ELR (cell line): ENCODE data around the gene NUDT3.
"Not testable (repeated sequence)": the region's sequence is repeated elsewhere in the genome, so short reads cannot be mapped to it uniquely, and the experiment has no call there.

Source experiments
- DNase-seq: peaks from one replicate; pipeline ENCODE4 v3.0.0-alpha.2; 2015; ENCODE audit warnings: low read depth

NUDT3 gene

GRCh38 chr6:34252395-34252794 is 140.1 kb downstream of the NUDT3 start:
- DNase-seq = not testable (repeated sequence)

GRCh38 chr6:34249469-34250261 is 142.8 kb downstream of the NUDT3 start:
- DNase-seq = no peak

GRCh38 chr6:34248727-34249468 is 143.6 kb downstream of the NUDT3 start, which contains the start of gene SMIM29:
SMIM29 (minus strand) TSS chr6:34249006; CDS start chr6:34247791, 1,215 bp downstream.
- peak; percentile 97 for DNase-seq

- peak; percentile 73 for DNase-seq
Measured at GRCh38 chr6:34248198-34248726, 144.2 kb downstream of the NUDT3 start.

GRCh38 chr6:34247481-34248197 is 144.8 kb downstream of the NUDT3 start:
- DNase-seq = peak; percentile 30

- DNase-seq = peak; percentile 87
Measured at GRCh38 chr6:34246563-34247391, 145.7 kb downstream of the NUDT3 start.

- no peak for DNase-seq
Measured at GRCh38 chr6:34246249-34246562, 146.3 kb downstream of the NUDT3 start.

GRCh38 chr6:34245761-34246140 is 146.7 kb downstream of the NUDT3 start:
- DNase-seq = not testable (repeated sequence)

- peak; percentile 4 for DNase-seq
Measured at GRCh38 chr6:34245032-34245760, 147.3 kb downstream of the NUDT3 start.

- peak; percentile 100 for DNase-seq
Measured at GRCh38 chr6:34243901-34244884, 148.3 kb downstream of the NUDT3 start.

GRCh38 chr6:34243131-34243771 is 149.2 kb downstream of the NUDT3 start:
- peak; percentile 92 for DNase-seq

GRCh38 chr6:34242252-34243130 is 150.0 kb downstream of the NUDT3 start:
- peak; percentile 84 for DNase-seq

GRCh38 chr6:34241351-34242215 is 150.9 kb downstream of the NUDT3 start:
- DNase-seq = peak; percentile 4

- peak; percentile 10 for DNase-seq
Measured at GRCh38 chr6:34240329-34241248, 151.9 kb downstream of the NUDT3 start.

GRCh38 chr6:34239893-34240292 is 152.6 kb downstream of the NUDT3 start:
- no peak for DNase-seq

GRCh38 chr6:34239500-34239825 is 153.0 kb downstream of the NUDT3 start:
- peak; percentile 40 for DNase-seq
